ENCODE data around the gene TNFRSF18. TPM values are rescaled to one million over a fixed set of nuclear protein-coding genes. Genes with fewer than 3 reads are reported as not detected.

Gene TNFRSF18
- total RNA-seq, 4 donors from 2014 or later, result 0.49 to 0.67 TPM; not detected in 2

DNA sequence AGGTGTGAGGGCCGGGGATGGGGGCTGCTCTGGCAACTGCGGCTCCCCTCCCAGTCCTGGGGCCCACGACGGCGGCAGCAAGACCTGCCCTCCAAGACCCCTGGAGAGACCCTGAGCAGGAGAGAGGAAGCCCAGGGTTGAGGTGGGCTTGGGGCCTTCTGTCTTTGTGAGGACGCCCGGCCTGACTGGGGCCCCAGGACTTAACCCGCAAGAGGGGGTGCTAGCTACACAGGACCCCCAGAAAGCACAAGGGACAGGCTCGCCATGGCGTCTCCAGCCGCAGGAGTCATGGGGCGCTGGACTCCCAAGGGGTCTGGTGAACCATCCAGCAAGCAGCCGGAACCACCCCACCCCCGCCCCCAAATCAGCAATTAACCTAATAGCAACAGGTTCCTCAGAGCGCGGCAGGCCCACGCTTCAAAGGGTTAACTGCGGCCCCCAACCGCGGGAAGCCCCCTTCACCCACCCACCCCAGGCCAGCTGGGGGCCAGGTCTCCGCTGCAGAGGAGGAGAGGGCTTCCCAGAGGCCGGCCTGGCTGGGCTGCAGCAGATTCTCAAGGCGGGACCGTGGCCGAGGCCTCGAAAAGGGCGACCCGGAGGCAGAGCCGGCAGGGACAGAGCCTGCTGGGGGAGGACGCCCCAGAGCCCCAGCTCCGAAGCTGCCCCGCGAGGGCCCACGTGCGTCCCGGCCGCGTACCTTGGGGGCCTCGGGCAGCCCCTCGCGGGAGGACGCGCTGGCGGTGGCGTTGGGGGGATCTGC is 39.6 kb upstream of the TNFRSF18 start:
- no peak overlapping the region for H3K4me3 ChIP-seq (replicated peaks in 1 of 3)
- no peak overlapping the region for H3K27ac ChIP-seq
- H3K4me1 ChIP-seq, result peaks cover 0 to 10% of the 10 kb centered on the region in 2 donors
- DNase-seq, result no peak
- H3K9me3 ChIP-seq, result no peaks in the 10 kb centered on the region
- intact Hi-C loops (cut with DNase I), result no loop called here
- H3K36me3 ChIP-seq, result no peaks in the 10 kb centered on the region
- TF ChIP-seq CTCF (IDR thresholded peaks at IDR 0.05) (no peak), POLR2A (IDR thresholded peaks at IDR 0.05) (no peak)
- 39 to 40% methylated on average over 3 to 12 of the region's 45 CpGs for WGBS, 2 donors
- H3K27me3 ChIP-seq, result no peaks in the 10 kb centered on the region

GRCh38 chr1:1245178-1245816 is 38.9 kb upstream of the TNFRSF18 start:
- TF ChIP-seq POLR2A (IDR thresholded peaks at IDR 0.05) (no peak), CTCF (IDR thresholded peaks at IDR 0.05) (no peak)
- H3K36me3 ChIP-seq, result no peaks in the 10 kb centered on the region
- H3K9me3 ChIP-seq, result no peaks in the 10 kb centered on the region
- no peak overlapping the region for H3K4me3 ChIP-seq (replicated peaks in 1 of 3)
- H3K27me3 ChIP-seq, result no peaks in the 10 kb centered on the region
- H3K4me1 ChIP-seq, result peaks cover 0 to 10% of the 10 kb centered on the region in 2 donors
- no peak overlapping the region for H3K27ac ChIP-seq
- intact Hi-C loops (cut with DNase I), result no loop called here
- WGBS, 2 donors, result 72% methylated on average over 7 of the region's 23 CpGs; no CpG with 5 or more reads in 1 of the 2 donors
- DNase-seq, result no peak

DNA sequence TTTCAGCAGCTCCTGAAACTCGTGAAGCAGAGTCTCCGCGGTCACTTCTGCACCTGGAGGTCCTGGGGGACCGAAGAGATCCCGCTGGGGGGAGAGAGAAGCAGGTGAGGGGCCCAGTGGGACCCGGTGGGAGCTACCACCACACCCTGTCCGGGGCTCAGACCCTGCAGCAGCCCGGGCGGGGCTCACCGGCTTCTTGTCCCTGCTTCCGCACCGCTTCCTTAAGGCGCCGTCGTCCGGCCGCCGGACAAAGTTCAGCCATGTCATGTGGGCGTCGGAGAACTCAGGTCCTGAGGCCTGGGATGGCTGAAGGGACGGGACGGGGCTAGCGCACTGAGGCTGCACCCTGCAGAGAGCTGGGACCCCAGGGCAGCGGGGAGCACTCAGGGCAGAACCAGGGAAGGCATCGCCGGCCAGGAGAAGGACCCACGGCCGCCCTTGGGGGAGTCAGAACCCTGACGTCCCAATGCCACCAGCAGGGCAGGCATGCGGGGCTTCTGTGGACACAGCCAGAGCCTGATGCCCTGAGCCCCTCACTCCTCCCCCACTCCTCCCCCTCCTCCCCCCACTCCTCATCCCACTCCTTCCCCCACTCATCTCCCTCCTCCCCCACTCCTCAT is 37.9 kb upstream of the TNFRSF18 start:
- WGBS, 2 donors, result 70 to 84% methylated on average over 10 to 30 of the region's 30 CpGs
- intact Hi-C loops (cut with DNase I), result no loop called here
- Histone ChIP-seq H3K27me3 (no peaks in the 10 kb centered on the region), H3K4me3 (replicated peaks in 1 of 3) (no peak overlapping the region), H3K4me1 (peaks cover 0 to 10% of the 10 kb centered on the region in 2 donors), H3K9me3 (no peaks in the 10 kb centered on the region), H3K27ac (no peak overlapping the region), H3K36me3 (no peaks in the 10 kb centered on the region)
- TF ChIP-seq CTCF (IDR thresholded peaks at IDR 0.05), result no peak
- no peak for TF ChIP-seq POLR2A (IDR thresholded peaks at IDR 0.05)
- no peak for DNase-seq

DNA sequence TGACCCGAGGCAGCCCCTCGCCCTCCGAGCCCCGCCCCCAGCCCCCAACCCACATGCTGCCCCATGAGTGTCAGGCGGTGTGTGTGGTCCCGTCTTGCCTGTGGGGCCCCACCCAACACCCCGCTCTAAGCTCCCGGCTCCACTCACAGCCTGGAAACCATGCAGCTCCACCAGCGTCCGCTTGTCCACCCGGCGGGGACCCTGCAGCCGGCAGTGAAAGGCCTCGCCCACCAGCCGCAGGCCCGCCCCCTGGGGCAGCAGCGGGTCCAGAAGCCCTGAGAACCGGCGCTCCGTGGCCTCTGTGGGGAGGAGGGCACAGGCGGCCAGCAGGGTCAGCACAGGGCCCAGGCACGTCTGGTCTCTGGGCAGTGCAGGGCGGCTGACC is 37.4 kb upstream of the TNFRSF18 start:
- Histone ChIP-seq H3K27ac (no peak overlapping the region), H3K9me3 (no peaks in the 10 kb centered on the region), H3K36me3 (no peaks in the 10 kb centered on the region), H3K27me3 (no peaks in the 10 kb centered on the region), H3K4me1 (peaks cover 0 to 10% of the 10 kb centered on the region in 2 donors), H3K4me3 (replicated peaks in 1 of 3) (no peak overlapping the region)
- TF ChIP-seq CTCF (IDR thresholded peaks at IDR 0.05), result no peak
- TF ChIP-seq POLR2A (IDR thresholded peaks at IDR 0.05), result no peak
- intact Hi-C loops (cut with DNase I), result no loop called here
- 66 to 82% methylated on average over 12 to 23 of the region's 23 CpGs for WGBS, 2 donors
- no peak for DNase-seq

DNA sequence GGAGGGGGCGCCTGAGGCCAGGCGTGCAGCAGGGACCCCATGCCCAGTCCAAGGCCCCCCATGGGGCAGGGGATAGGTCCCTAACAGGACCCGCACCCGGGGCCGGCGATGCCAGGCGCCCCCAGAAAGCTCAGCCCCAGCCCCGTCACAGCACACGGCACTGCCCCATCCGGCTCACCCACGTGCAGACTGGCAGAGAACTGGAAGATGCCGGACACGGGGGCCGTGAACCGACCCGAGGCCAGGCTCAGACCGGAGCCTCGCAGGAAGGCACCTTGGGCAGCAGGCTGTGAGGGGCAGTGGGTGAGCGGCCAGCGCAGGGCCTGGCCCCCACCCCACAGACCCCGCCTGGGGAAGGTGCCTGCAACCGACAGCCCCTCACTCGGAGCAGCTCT is 36.9 kb upstream of the TNFRSF18 start:
- WGBS, 2 donors, result 100% methylated on average over 3 to 4 of the region's 23 CpGs
- no peaks in the 10 kb centered on the region for H3K27me3 ChIP-seq
- H3K36me3 ChIP-seq, result no peaks in the 10 kb centered on the region
- H3K4me1 ChIP-seq, result peaks cover 0 to 10% of the 10 kb centered on the region in 2 donors
- no peak for DNase-seq
- no peaks in the 10 kb centered on the region for H3K9me3 ChIP-seq
- H3K4me3 ChIP-seq (replicated peaks in 1 of 3), result no peak overlapping the region
- intact Hi-C loops (cut with DNase I), result no loop called here
- no peak overlapping the region for H3K27ac ChIP-seq
- no peak for TF ChIP-seq POLR2A (IDR thresholded peaks at IDR 0.05)
- no peak for TF ChIP-seq CTCF (IDR thresholded peaks at IDR 0.05)

All from thyroid gland (tissue), 4 donors.